AG09309 (cell line): ENCODE results near the gene H6PD.

Source experiments
- DNase-seq: peaks from one replicate; pipeline ENCODE4 v3.0.0-alpha.2; 2010; ENCODE audit warnings: low read depth
- H3K4me3 ChIP-seq: 2 replicates; pipeline ENCODE4 v1.5.1; 2011; ENCODE audit warnings: mild to moderate bottlenecking, low read depth, low read length, moderate library complexity; ENCODE audit not compliant: control insufficient read depth
- TF ChIP-seq, protein P1 (sequence below): IDR thresholded peaks from 2 replicates; pipeline ENCODE4 v1.5.1; 2011; ENCODE audit warnings: mild to moderate bottlenecking, low read depth, low read length, inconsistent platforms; ENCODE audit not compliant: insufficient read depth, control insufficient read depth; ENCODE audit errors: missing control alignments

Gene H6PD

DNA sequence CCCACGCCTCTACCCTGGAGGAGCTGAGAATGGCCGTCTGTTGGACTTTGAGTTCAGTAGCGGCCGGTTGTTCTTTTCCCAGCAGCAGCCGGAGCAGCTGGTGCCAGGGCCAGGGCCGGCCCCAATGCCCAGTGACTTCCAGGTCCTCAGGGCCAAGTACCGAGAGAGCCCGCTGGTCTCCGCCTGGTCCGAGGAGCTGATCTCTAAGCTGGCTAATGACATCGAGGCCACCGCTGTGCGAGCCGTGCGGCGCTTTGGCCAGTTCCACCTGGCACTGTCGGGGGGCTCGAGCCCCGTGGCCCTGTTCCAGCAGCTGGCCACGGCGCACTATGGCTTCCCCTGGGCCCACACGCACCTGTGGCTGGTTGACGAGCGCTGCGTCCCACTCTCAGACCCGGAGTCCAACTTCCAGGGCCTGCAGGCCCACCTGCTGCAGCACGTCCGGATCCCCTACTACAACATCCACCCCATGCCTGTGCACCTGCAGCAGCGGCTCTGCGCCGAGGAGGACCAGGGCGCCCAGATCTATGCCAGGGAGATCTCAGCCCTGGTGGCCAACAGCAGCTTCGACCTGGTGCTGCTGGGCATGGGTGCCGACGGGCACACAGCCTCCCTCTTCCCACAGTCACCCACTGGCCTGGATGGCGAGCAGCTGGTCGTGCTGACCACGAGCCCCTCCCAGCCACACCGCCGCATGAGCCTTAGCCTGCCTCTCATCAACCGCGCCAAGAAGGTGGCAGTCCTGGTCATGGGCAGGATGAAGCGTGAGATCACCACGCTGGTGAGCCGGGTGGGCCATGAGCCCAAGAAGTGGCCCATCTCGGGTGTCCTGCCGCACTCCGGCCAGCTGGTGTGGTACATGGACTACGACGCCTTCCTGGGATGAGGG, 29.7 kb downstream of the H6PD start:
- no peak overlapping the region for H3K4me3 ChIP-seq
- TF ChIP-seq, protein P1, sequence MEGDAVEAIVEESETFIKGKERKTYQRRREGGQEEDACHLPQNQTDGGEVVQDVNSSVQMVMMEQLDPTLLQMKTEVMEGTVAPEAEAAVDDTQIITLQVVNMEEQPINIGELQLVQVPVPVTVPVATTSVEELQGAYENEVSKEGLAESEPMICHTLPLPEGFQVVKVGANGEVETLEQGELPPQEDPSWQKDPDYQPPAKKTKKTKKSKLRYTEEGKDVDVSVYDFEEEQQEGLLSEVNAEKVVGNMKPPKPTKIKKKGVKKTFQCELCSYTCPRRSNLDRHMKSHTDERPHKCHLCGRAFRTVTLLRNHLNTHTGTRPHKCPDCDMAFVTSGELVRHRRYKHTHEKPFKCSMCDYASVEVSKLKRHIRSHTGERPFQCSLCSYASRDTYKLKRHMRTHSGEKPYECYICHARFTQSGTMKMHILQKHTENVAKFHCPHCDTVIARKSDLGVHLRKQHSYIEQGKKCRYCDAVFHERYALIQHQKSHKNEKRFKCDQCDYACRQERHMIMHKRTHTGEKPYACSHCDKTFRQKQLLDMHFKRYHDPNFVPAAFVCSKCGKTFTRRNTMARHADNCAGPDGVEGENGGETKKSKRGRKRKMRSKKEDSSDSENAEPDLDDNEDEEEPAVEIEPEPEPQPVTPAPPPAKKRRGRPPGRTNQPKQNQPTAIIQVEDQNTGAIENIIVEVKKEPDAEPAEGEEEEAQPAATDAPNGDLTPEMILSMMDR = no peak
- DNase-seq = no peak

DNA sequence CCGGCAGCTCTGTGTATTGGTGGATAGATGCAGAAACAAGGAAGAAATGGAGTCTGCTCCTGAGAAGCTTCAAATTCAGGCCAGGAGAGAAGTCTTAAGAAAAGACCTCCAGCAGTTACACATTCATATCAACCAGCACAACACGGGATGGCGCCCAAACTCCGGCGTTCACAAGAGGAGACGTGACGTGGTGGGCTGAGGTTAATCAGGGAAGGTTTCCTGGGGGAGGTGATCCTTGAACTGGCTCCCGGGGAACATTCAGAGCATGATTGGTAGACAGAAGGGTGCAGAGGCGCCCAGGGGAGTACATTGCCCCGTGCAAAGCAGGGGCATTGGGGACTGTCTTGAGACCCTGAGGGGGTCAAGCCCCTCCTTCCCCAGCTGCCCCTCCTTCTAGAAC, 30.5 kb downstream of the H6PD start:
- no peak for DNase-seq
- TF ChIP-seq, protein P1 = no peak
- H3K4me3 ChIP-seq = no peak overlapping the region

GRCh38 chr1:9265968-9266367, 31.4 kb downstream of the H6PD start:
- no peak for DNase-seq
- H3K4me3 ChIP-seq = no peak overlapping the region
- TF ChIP-seq, protein P1 = no peak

DNA sequence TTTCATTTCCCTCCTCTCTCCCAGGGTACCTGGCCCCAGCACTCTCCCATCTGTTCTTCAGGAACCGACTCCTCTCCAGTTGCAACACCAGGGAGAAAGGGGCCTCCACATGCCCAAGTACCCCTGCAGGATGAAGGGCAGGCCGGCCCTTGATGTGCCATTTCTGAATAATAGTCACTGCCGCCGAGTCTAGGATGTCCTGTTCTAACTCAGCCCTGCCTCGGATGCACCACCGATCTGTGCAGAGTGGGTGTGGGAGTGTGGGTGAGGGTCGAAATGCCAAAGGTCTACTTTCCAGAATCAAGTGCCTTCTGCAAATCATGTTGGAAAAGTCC, 32.7 kb downstream of the H6PD start:
- DNase-seq = no peak
- TF ChIP-seq, protein P1 = no peak
- H3K4me3 ChIP-seq = no peak overlapping the region

DNA sequence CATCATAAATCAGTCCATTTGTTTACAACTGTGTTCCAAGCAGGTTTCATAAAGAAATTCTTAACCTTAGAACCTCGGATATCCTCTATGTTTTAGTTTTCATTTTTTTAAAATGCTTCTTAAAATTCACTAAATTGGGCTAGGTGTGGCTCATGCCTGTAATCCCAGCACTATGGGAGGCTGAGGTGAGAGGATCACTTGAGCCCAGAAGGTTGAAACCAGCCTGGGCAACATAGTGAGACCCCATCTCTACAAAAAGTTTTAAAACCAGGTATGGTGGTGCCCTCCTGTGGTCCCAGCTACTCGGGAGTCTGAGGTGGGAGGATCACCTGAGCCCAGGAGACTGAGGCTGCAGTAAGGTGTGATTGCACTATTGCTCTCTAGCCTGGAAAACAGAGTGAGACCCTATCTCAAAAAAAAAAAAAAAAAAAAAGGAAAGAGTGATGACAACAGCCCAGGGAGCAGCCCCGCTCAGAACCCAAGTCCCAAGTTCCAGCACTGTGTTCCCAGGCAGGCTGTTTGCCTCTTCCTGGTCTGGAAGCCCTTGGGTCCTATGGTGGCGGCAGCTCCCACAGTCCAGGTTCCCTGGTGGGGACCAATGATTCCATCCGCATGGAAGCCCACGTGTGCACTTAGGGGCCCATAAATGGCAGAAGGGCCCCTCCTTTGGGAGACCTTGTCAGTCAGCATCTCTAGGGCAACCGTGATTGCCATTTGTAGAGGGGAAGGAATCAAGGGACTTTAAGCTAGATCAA, 33.4 kb downstream of the H6PD start:
- TF ChIP-seq, protein P1 = no peak
- DNase-seq = no peak
- no peak overlapping the region for H3K4me3 ChIP-seq

DNA sequence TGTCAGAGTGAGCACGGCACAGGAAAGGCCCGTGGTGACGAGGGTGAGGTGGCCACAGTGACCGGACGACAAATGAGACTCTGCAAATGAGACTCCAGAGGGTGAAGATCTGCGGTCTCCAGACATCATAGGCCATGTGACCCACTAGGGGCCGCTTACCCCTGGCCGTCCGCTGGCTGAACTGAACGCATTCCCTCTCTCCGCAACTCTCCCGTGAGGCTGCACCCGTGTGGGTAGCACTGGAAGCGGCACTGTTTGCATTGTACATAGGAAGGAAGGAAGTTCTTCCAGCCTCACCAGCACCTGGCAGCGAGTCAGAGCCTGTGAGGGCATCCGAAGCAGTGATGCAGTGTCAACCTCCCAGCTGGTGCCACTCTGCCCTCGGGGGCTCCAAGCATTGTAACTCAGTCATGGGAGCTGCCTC, 34.5 kb downstream of the H6PD start:
- no peak overlapping the region for H3K4me3 ChIP-seq
- DNase-seq = no peak
- TF ChIP-seq, protein P1 = no peak
